Endothelial cell of umbilical vein (primary cell): ENCODE measurements around the gene TWF2. TPM values are rescaled to one million over a fixed set of nuclear protein-coding genes. Genes with fewer than 3 reads are reported as not detected.
A peak's percentile ranks its signal among the peaks of the same experiment; 100 is the strongest.

Experiments
- BruUV-seq: library from RNA; stranded (reverse); fragments of 400-500 nt; replicated peaks from 2 replicates; lab custom pipeline; 2021; lab: Mats Ljungman, UMichigan
- CTCF ChIA-PET: fragments of 300-600, 350-600 bp; sonication (Branson Sonifier 250); formaldehyde crosslinking; loops from one replicate; lab custom pipeline; 2021; ENCODE audit warnings: antibody characterized with exemption, inconsistent platforms; lab: Charles Lee
- POLR2A ChIA-PET: fragments of 300-600, 350-600 bp; sonication (Branson Sonifier 250); formaldehyde crosslinking; loops from one replicate; lab custom pipeline; 2021; ENCODE audit warnings: antibody characterized with exemption, inconsistent platforms; lab: Charles Lee
- DNase-seq: peaks from one replicate; pipeline ENCODE4 v3.0.0-alpha.2; 2011; ENCODE audit warnings: low read depth, low spot score
- FAIRE-seq: peaks from 2 replicates; lab custom pipeline; 2011; peaks lifted over from hg19 to GRCh38; lab: Jason Lieb, UNC
- H2AFZ ChIP-seq: 2 replicates; pipeline ENCODE4 v1.6.0; 2012; ENCODE audit warnings: low read depth, low read length, control low read depth, inconsistent platforms
- H3K27ac ChIP-seq: 2 replicates; pipeline ENCODE4 v1.5.1; 2011; ENCODE audit warnings: low read depth, mild to moderate bottlenecking, control low read depth, low read length, moderate library complexity; ENCODE audit not compliant: insufficient read depth
- H3K27me3 ChIP-seq, 2 experiments: 2 replicates each; pipeline versions ENCODE4 v1.6.0 to v1.6.1; 2011; ENCODE audit warnings: low read length in 2 of 2, mixed read lengths in 1 of 2; ENCODE audit not compliant: control insufficient read depth in 2 of 2, insufficient read depth in 2 of 2
- H3K36me3 ChIP-seq, 2 experiments: 2 replicates in 1 of 2; 3 replicates in 1 of 2; pipeline ENCODE4 v1.5.1; 2011; ENCODE audit warnings: low read length in 2 of 2, mild to moderate bottlenecking in 1 of 2, moderate library complexity in 1 of 2; ENCODE audit not compliant: control insufficient read depth in 2 of 2, insufficient read depth in 2 of 2; ENCODE audit errors: extremely low read depth in 1 of 2
- H3K4me1 ChIP-seq: 3 replicates; pipeline ENCODE4 v1.5.1; 2011; ENCODE audit warnings: mild to moderate bottlenecking, low read length; ENCODE audit not compliant: control insufficient read depth, insufficient read depth; ENCODE audit errors: extremely low read depth
- H3K4me2 ChIP-seq: 2 replicates; pipeline ENCODE4 v1.6.1; 2011; ENCODE audit warnings: low read length, control low read depth, mixed read lengths; ENCODE audit not compliant: insufficient read depth
- H3K4me3 ChIP-seq, 3 experiments: fragments of 200-600 bp in 1 of 3; sonication (generic), shearing (Covaris generic) in 1 of 3; replicated peaks in 1 of 3; 2 replicates each; pipeline ENCODE4 v1.5.1; 2011 to 2016; ENCODE audit warnings: control low read depth in 3 of 3, low read length in 3 of 3, mild to moderate bottlenecking in 2 of 3, inconsistent platforms in 1 of 3, low read depth in 1 of 3, moderate library complexity in 1 of 3; ENCODE audit not compliant: insufficient read depth in 1 of 3
- H3K79me2 ChIP-seq: 2 replicates; pipeline ENCODE4 v1.6.0; 2012; ENCODE audit warnings: low read length, inconsistent platforms; ENCODE audit not compliant: control insufficient read depth, insufficient read depth
- H3K9ac ChIP-seq: replicated peaks from 2 replicates; pipeline ENCODE3; 2011; ENCODE audit warnings: low read length, control low read depth; ENCODE audit not compliant: insufficient read depth; ENCODE audit errors: extremely low read depth
- H3K9me1 ChIP-seq: replicated peaks from 3 replicates; pipeline ENCODE4 v1.6.0; 2011; ENCODE audit warnings: mild to moderate bottlenecking, low read length; ENCODE audit not compliant: control insufficient read depth, insufficient read depth; ENCODE audit errors: extremely low read depth
- H3K9me3 ChIP-seq: replicated peaks from 2 replicates; pipeline ENCODE4 v1.5.1; 2012; ENCODE audit warnings: low read length, inconsistent platforms; ENCODE audit not compliant: control insufficient read depth, insufficient read depth
- H4K20me1 ChIP-seq: replicated peaks from 2 replicates; pipeline ENCODE3; 2011; ENCODE audit warnings: mild to moderate bottlenecking, low read length; ENCODE audit not compliant: control insufficient read depth, insufficient read depth; ENCODE audit errors: extremely low read depth
- EZH2 ChIP-seq: IDR thresholded peaks from 2 replicates; pipeline ENCODE4 v1.6.1; 2012; ENCODE audit warnings: borderline replicate concordance, low read depth, mild to moderate bottlenecking, moderate library complexity, low read length, inconsistent platforms; ENCODE audit not compliant: severe bottlenecking
- FOS ChIP-seq: IDR thresholded peaks from 2 replicates; pipeline ENCODE4 v1.6.1; 2011; ENCODE audit warnings: mild to moderate bottlenecking, low read length, moderate library complexity, borderline replicate concordance; ENCODE audit not compliant: insufficient read depth
- GATA2 ChIP-seq: IDR thresholded peaks from 2 replicates; pipeline ENCODE4 v1.7.0; 2011; ENCODE audit warnings: low read depth, mild to moderate bottlenecking, moderate library complexity, mixed read lengths, low read length; ENCODE audit not compliant: insufficient read length, insufficient read depth
- JUN ChIP-seq: IDR thresholded peaks from 2 replicates; pipeline ENCODE4 v1.6.1; 2011; ENCODE audit warnings: borderline replicate concordance, low read depth; ENCODE audit not compliant: insufficient read length, insufficient read depth
- MYC ChIP-seq: IDR thresholded peaks from one replicate; pipeline ENCODE4 v1.6.1; 2011; ENCODE audit warnings: mild to moderate bottlenecking, low read depth, low read length
- POLR2A ChIP-seq: IDR thresholded peaks from 2 replicates; pipeline ENCODE4 v1.6.1; 2012; ENCODE audit warnings: low read depth, mild to moderate bottlenecking, control low read depth, low read length
- POLR2AphosphoS5 ChIP-seq: IDR thresholded peaks from 2 replicates; pipeline ENCODE4 v1.6.1; 2012; ENCODE audit warnings: low read depth, mild to moderate bottlenecking, control low read depth, low read length, moderate library complexity; ENCODE audit not compliant: insufficient read depth
- dilution Hi-C: fragments of 300-500 bp; cut with MboI; formaldehyde crosslinking; loops from one replicate; pipeline ENCODE4 v1.15.0; 2019; ENCODE audit warnings: low sequenced_read_pairs; ENCODE audit not compliant: extremely low pct_ligation_motif_present
- intact Hi-C: fragments of 100-400 bp; cut with micrococcal nuclease; formaldehyde crosslinking; loops from one replicate; pipeline ENCODE4 v1.10.0; 2022
- polyA plus RNA-seq, 4 experiments: library from polyadenylated mRNA; depleted of rRNA in 3 of 4; stranded (reverse) in 3 of 4; unstranded in 1 of 4; fragments of >200 nt; gene quantifications; 2 replicates each; pipeline versions ENCODE4 v1.2.1 to v1.2.3, GENCODE V29; 2011 to 2012; ENCODE audit warnings: missing spikeins in 1 of 4
- total RNA-seq: library from RNA; stranded (reverse); gene quantifications from 2 replicates; pipeline ENCODE4 v1.2.3, GENCODE V29; 2021
- TF ChIP-seq, protein P1 (sequence below): IDR thresholded peaks from 2 replicates; pipeline ENCODE4 v1.6.1; 2011; ENCODE audit not compliant: insufficient read depth, insufficient read length
- TF ChIP-seq, protein P2 (sequence below), 2 donors: IDR thresholded peaks; 1 replicate in 1 of 2; 2 replicates in 1 of 2; pipeline ENCODE4 v1.5.1; 2011; ENCODE audit warnings: low read length in 2 of 2, mild to moderate bottlenecking in 2 of 2, moderate library complexity in 2 of 2, control low read depth in 1 of 2, inconsistent platforms in 1 of 2, low read depth in 1 of 2; ENCODE audit not compliant: insufficient read depth in 1 of 2; ENCODE audit errors: extremely low read depth in 1 of 2

The TWF2 gene
- total and polyA plus RNA-seq, 2 donors (not counting 3 experiments of a cell fraction or from before 2014, with no cell fraction given) = 82.9 to 134 TPM

DNA sequence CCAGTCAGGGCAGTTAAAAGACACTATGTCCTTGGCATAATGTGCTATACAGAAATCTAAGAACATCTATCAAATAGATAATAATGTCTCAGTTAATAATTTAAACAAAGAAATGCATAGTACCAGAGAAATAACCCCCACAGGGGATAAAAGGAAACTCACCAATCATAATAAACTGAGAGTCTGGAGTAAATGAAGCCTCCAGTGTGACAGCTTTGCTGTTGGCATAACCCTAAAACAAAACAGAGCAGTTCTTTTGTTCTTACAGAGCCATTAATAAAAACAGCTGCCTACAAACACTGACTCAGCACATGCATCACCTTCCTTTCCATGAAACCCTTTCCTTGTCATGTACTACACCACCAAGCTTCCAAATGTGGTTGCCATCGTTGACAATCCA, 20.1 kb upstream of the TWF2 start:
- H2AFZ ChIP-seq = no peak overlapping the region
- no peak overlapping the region for H3K9ac ChIP-seq
- no peaks in the 10 kb centered on the region for H4K20me1 ChIP-seq
- CTCF ChIA-PET = interaction anchor here (0.9 to 4.2 kb wide), 11 partner anchors 12 to 187 kb away, joined by 3 to 25 read pairs (median 5); partner anchors contain the start of genes PPM1M, TWF2 and WDR82
- H3K4me2 ChIP-seq = no peak overlapping the region
- no peak overlapping the region for H3K4me3 ChIP-seq
- FAIRE-seq = peak; percentile 71
- TF ChIP-seq EZH2 = no peak
- peak; percentile 71 for TF ChIP-seq FOS
- dilution Hi-C loops (no loop called here), intact Hi-C loops (loop anchor here (1.0 kb wide), 1 partner anchor 11 kb away; no protein-coding TSS in a partner anchor)
- DNase-seq = peak; percentile 73
- peaks cover 51% of the 10 kb centered on the region in 2 experiments for H3K36me3 ChIP-seq
- H3K9me1 ChIP-seq = no peaks in the 10 kb centered on the region
- peak overlapping the region; percentile 54 for H3K27ac ChIP-seq
- POLR2A ChIA-PET = interaction anchor here (0.9 kb wide), 1 partner anchor 20 kb away, joined by 5 read pairs; the partner anchor contains the start of gene WDR82
- H3K9me3 ChIP-seq = no peaks in the 10 kb centered on the region
- BruUV-seq = no TSS peak
- no peaks in the 10 kb centered on the region for H3K27me3 ChIP-seq
- peaks cover 15% of the 10 kb centered on the region for H3K4me1 ChIP-seq
- peaks cover 54% of the 10 kb centered on the region for H3K79me2 ChIP-seq

DNA sequence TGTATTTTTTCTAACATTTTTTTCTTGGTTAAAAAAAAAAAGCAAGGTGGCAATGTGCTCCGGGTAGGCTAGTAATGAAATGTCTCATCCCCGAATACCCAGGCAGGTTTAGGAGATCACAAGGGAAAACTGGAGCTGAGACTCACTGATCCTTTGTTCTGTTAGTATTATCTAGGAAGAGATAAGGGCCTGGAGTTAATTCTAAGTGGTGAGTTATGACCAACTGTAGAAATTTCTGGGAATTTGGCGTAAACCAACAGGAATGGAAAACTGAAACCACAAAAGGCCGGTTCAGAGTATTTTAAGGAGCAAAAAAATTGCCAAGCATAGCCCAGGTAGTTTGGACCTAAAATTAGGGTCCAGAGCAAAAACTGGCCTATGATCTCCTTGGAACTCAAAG, 19.0 kb upstream of the TWF2 start:
- FAIRE-seq = no peak
- no TSS peak for BruUV-seq
- Histone ChIP-seq H3K4me1 (peaks cover 18% of the 10 kb centered on the region), H3K36me3 (peaks cover 46 to 55% of the 10 kb centered on the region in 2 experiments), H3K79me2 (peaks cover 44% of the 10 kb centered on the region), H3K9me1 (no peaks in the 10 kb centered on the region), H3K4me3 (no peak overlapping the region), H3K27me3 (no peaks in the 10 kb centered on the region), H2AFZ (no peak overlapping the region), H3K27ac (no peak overlapping the region), H4K20me1 (no peaks in the 10 kb centered on the region), H3K4me2 (no peak overlapping the region), H3K9ac (no peak overlapping the region), H3K9me3 (no peaks in the 10 kb centered on the region)
- ChIA-PET POLR2A (no interaction called here), CTCF (interaction anchor here (1.7 to 4.2 kb wide), 3 partner anchors 13 to 21 kb away, joined by 6 to 25 read pairs (median 14); partner anchors contain the start of gene WDR82)
- TF ChIP-seq POLR2A (no peak), GATA2 (no peak), POLR2AphosphoS5 (no peak), EZH2 (no peak), FOS (no peak), MYC (no peak), JUN (no peak)
- TF ChIP-seq, protein P1, sequence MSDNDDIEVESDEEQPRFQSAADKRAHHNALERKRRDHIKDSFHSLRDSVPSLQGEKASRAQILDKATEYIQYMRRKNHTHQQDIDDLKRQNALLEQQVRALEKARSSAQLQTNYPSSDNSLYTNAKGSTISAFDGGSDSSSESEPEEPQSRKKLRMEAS = no peak
- TF ChIP-seq, protein P2, sequence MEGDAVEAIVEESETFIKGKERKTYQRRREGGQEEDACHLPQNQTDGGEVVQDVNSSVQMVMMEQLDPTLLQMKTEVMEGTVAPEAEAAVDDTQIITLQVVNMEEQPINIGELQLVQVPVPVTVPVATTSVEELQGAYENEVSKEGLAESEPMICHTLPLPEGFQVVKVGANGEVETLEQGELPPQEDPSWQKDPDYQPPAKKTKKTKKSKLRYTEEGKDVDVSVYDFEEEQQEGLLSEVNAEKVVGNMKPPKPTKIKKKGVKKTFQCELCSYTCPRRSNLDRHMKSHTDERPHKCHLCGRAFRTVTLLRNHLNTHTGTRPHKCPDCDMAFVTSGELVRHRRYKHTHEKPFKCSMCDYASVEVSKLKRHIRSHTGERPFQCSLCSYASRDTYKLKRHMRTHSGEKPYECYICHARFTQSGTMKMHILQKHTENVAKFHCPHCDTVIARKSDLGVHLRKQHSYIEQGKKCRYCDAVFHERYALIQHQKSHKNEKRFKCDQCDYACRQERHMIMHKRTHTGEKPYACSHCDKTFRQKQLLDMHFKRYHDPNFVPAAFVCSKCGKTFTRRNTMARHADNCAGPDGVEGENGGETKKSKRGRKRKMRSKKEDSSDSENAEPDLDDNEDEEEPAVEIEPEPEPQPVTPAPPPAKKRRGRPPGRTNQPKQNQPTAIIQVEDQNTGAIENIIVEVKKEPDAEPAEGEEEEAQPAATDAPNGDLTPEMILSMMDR (IDR thresholded peaks at IDR 0.05; ENCODE audit: extremely low read depth in 1 of 2, insufficient read depth in 1 of 2, low read depth in 1 of 2, low read length in 2 of 2) = no peak
- no peak for DNase-seq
- intact Hi-C loops (no loop called here), dilution Hi-C loops (no loop called here)
